H4 (cell line): ENCODE data around the gene ZFP92. TPM values are rescaled to one million over a fixed set of nuclear protein-coding genes. Genes with fewer than 3 reads are reported as not detected.

Experiments used
- DNase-seq: peaks from one replicate; pipeline ENCODE4 v3.0.0-alpha.2; 2015; ENCODE audit warnings: low spot score
- total RNA-seq: library from RNA; depleted of rRNA; stranded (reverse); fragments of >200 nt; shearing (Covaris generic); gene quantifications from 2 replicates; pipeline ENCODE4 v1.2.3, GENCODE V29; 2014; rRNA removed

The ZFP92 gene
- total RNA-seq, 1 experiment from 2014 or later = not detected

- no peak for DNase-seq
Measured at GRCh38 chrX:153455571-153455970, 44.3 kb downstream of the ZFP92 start.

GRCh38 chrX:153456161-153456560, 44.9 kb downstream of the ZFP92 start:
- DNase-seq = no peak

- DNase-seq = no peak
Measured at GRCh38 chrX:153456704-153457103, 45.4 kb downstream of the ZFP92 start.

DNA sequence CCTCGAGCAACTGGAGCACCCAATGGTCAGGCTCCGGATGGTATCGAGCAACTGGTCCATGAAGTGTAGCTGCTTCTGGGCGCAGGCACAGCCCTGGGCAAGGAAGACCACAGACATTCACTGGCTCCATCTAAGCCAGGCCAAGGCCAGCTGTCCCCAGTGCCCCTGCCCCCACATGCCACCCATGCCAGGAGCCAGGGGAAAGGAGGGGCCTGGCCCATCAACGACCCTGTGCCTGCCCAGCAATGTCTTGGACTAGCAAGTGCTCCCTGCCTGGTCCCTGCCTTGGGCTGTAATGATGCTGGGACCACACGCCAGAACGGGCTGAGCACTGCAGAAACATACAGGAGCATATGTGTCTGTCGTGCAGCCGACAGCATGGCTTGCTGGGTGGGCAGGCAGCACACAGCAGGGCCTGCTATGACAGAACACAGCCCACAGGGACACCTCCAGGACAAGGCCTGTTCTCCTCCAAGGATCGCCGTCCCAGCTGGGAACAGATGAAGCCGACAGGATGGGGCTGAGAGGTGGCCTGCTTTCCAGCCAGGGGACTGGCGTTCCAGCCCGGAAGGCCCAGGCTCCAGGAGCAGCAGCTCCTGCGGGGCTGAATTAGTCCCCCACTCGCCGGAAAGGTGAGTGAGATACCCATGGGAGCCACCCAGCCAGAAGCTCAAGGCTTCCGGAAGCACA, 46.0 kb downstream of the ZFP92 start:
- no peak for DNase-seq

GRCh38 chrX:153457827-153458466, 46.7 kb downstream of the ZFP92 start:
- DNase-seq = no peak

- no peak for DNase-seq
Measured at GRCh38 chrX:153458476-153458875, 47.2 kb downstream of the ZFP92 start.

- no peak for DNase-seq
Measured at GRCh38 chrX:153459986-153460385, 48.7 kb downstream of the ZFP92 start.

DNA sequence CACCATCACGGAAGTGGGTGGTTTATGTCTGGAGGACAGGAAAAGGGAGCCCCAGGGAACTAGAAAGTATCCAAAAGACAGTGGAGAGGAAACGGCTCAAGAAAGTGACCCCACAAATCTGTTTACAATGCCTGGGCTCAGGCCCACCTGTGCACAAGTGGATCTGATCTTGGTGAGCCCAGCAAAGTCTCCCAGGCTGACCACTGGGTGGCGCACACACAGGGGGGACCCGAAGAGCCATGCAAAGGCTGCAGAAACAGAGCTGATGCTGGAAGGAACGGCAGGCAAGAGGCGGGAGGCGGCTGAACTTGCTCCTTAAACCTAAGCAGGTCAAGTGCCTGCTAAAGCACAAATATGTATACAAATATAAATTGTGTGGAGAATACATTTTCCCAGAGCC, 49.6 kb downstream of the ZFP92 start:
- DNase-seq = peak; percentile 23

Other genes with a start within 250 kb of the ZFP92 start
- gene MAGEA1, start 232.2 kb upstream of the ZFP92 start, total RNA-seq = 153 and 209 TPM in 2 replicates
- not detected in 2 replicates for gene PNMA6F, start 89.7 kb upstream of the ZFP92 start, total RNA-seq
- gene ZNF275, start 77.3 kb upstream of the ZFP92 start, total RNA-seq = 6.0 and 6.3 TPM in 2 replicates
- gene PNMA6E, start 10.1 kb upstream of the ZFP92 start, total RNA-seq = not detected in 2 replicates
- 1.2 TPM in 1 of 2 replicates, not detected in the other for gene TREX2, start 34.6 kb downstream of the ZFP92 start, total RNA-seq
- gene HAUS7, start 59.1 kb downstream of the ZFP92 start, total RNA-seq = 48.6 and 52.4 TPM in 2 replicates
- gene BGN, start 83.5 kb downstream of the ZFP92 start, total RNA-seq = not detected in 2 replicates
- gene ATP2B3, start 106.2 kb downstream of the ZFP92 start, total RNA-seq = not detected in 2 replicates
- gene CCNQ, start 187.7 kb downstream of the ZFP92 start, total RNA-seq = 31.4 and 36.2 TPM in 2 replicates
- gene DUSP9, start 235.7 kb downstream of the ZFP92 start, total RNA-seq = 1.3 and 3.2 TPM in 2 replicates